Heart right ventricle (tissue), 16 donors: ENCODE data around the gene ASCC1. TPM values are rescaled to one million over a fixed set of nuclear protein-coding genes. Genes with fewer than 3 reads are reported as not detected.

Experiments used
- ATAC-seq, 8 donors: fragments of 200-7000 bp; cut with Tn5 transposase; one replicate each; pipeline ENCODE4 v1.9.1; 2020; ENCODE audit warnings: mild to moderate bottlenecking in 8 of 8, moderate library complexity in 8 of 8, moderate number of reproducible peaks in 1 of 8
- DNase-seq, 2 donors: peaks; one replicate each; pipeline ENCODE4 v3.0.0-alpha.2; 2020
- H3K27ac ChIP-seq, 10 donors: fragments of 200-600 bp; sonication (generic) in 2 of 10; one replicate each; pipeline versions ENCODE4 v1.5.0 to v1.8.0; 2020 to 2022; ENCODE audit warnings: mild to moderate bottlenecking in 3 of 10
- H3K27me3 ChIP-seq, 7 donors: fragments of 200-600 bp; one replicate each; pipeline ENCODE4 v1.8.0; 2021 to 2022; ENCODE audit warnings: mild to moderate bottlenecking in 2 of 7
- H3K36me3 ChIP-seq, 9 donors: fragments of 200-600 bp; sonication (generic) in 1 of 9; one replicate each; pipeline versions ENCODE4 v1.5.0 to v1.8.0; 2020 to 2022; ENCODE audit warnings: mild to moderate bottlenecking in 2 of 9
- H3K4me1 ChIP-seq, 9 donors: fragments of 200-600 bp; sonication (generic) in 1 of 9; one replicate each; pipeline versions ENCODE4 v1.5.0 to v1.8.0; 2020 to 2022; ENCODE audit warnings: mild to moderate bottlenecking in 4 of 9
- H3K4me3 ChIP-seq, 10 donors: fragments of 200-600 bp; sonication (generic) in 2 of 10; one replicate each; pipeline versions ENCODE4 v1.5.0 to v1.8.0; 2020 to 2022; ENCODE audit warnings: mild to moderate bottlenecking in 7 of 10, moderate library complexity in 2 of 10
- H3K9me3 ChIP-seq, 11 donors: fragments of 200-600 bp in 10 of 11; sonication (generic) in 2 of 11; one replicate each; pipeline versions ENCODE4 v1.5.0 to v1.8.0; 2013 to 2022; ENCODE audit warnings: mild to moderate bottlenecking in 2 of 11, control low read depth in 1 of 11, moderate library complexity in 1 of 11
- CTCF ChIP-seq, 9 donors: fragments of 200-600 bp; sonication (generic) in 2 of 9; IDR thresholded peaks; one replicate each; pipeline versions ENCODE4 v1.5.0 to v1.8.0; 2021 to 2022; ENCODE audit warnings: antibody characterized with exemption in 9 of 9, mild to moderate bottlenecking in 5 of 9, moderate library complexity in 1 of 9
- WGBS, 2 donors: extraction: QIAGEN DNeasy Blood & Tissue Kit; methylation state at CpG; one replicate each; pipeline ENCODE4 v1.1.7; 2013; ENCODE audit warnings: inconsistent platforms in 1 of 2; 5-methylcytosine and 5-hydroxymethylcytosine counted together
- intact Hi-C, 10 donors: fragments of 100-400 bp; cut with DNase I; formaldehyde crosslinking; loops; one replicate each; pipeline versions ENCODE4 v1.11.1 to v1.14.2; 2022
- polyA plus RNA-seq, 2 donors: library from polyadenylated mRNA; stranded (reverse); fragments of 200-250 nt; gene quantifications; one replicate each; pipeline ENCODE4 v1.2.3, GENCODE V29; 2013
- total RNA-seq, 10 donors: library from RNA; stranded (reverse); fragmentation: NEBNext Ultra II Directional in 3 of 10; extraction: Animal tissue kit (Norgen Biotek cat#: 25700) in 3 of 10; gene quantifications; one replicate each; pipeline versions ENCODE4 v1.2.1 to v1.2.4, GENCODE V29; 2021 to 2023
- donor health status: Arrhythmogenic right ventricular cardiomyopathy.
- donor health status: ischemic (EF 13 %, LVEDD 7.1; RV severe dilation, severe dysfunction).
- donor health status: healthy with polysubstance abuse.
- donor health status: DM: no; HTN: yes; CAD: no.
- donor health status: DM: no; HTN: no; CAD: no.
- donor health status: ischemic (EF 25% LVEDD 6.9; RV normal size, moderate dysfunction).
- donor health status: ischemic (EF 25% LVEDD 5.7; RV mildly dilated, moderate dysfunction).
- donor health status: healthy.
- donor health status: DM: yes; HTN: yes; CAD: no.
- donor health status: Ischemic cardiomyopathy.
- donor health status: ischemic (EF 35%, LVEDD 5.7; RV mildly dilated, moderate dysfunction).
- donor health status: nonischemic (EF 11% LVEDD 7.7; RV severe dilation, severe dysfunction).
- donor health status: DM: yes; HTN: yes; CAD: no.
- donor health status: PGD.
- donor health status: ischemic (EF 29% LVEDD 5.4; RV normal size, mild dysfunction).
- donor health status: nonischemic (EF 23%, LVEDD 6.1; RV moderate dilation, normal function).

The ASCC1 gene
- total and polyA plus RNA-seq, 12 donors, result 8.4 to 40.5 (median 33.0) TPM

- Histone ChIP-seq H3K4me1 (peaks cover 0 to 24% (median 18%) of the 10 kb centered on the region in 9 donors), H3K4me3 (no peak overlapping the region), H3K27ac (no peak overlapping the region), H3K36me3 (peaks cover 0 to 34% (median 6%) of the 10 kb centered on the region in 9 donors), H3K9me3 (no peaks in the 10 kb centered on the region), H3K27me3 (peaks cover 0 to 6% (median 0%) of the 10 kb centered on the region in 7 donors)
- TF ChIP-seq CTCF (IDR thresholded peaks at IDR 0.05), result no peak
- DNase-seq (no peak), ATAC-seq (no peak)
- intact Hi-C loops, result loop anchor here in 1 of 10 donors (5.0 kb wide), 1 partner anchor 38 kb away; no protein-coding TSS in a partner anchor
- WGBS, 2 donors, result 97 to 99% methylated on average over 4 of the region's 4 CpGs
Measured at GRCh38 chr10:72095195-72095594, 120.9 kb downstream of the ASCC1 start.

- intact Hi-C loops, result no loop called here
- H3K27me3 ChIP-seq, result peaks cover 0 to 10% (median 0%) of the 10 kb centered on the region in 7 donors
- ATAC-seq, result no peak
- H3K4me1 ChIP-seq, result peaks cover 0 to 27% (median 20%) of the 10 kb centered on the region in 9 donors
- H3K36me3 ChIP-seq, result peaks cover 0 to 34% (median 6%) of the 10 kb centered on the region in 9 donors
- DNase-seq, result no peak
- TF ChIP-seq CTCF (IDR thresholded peaks at IDR 0.05), result no peak
- 97 to 100% methylated on average over 2 of the region's 2 CpGs for WGBS, 2 donors
- no peaks in the 10 kb centered on the region for H3K9me3 ChIP-seq
- H3K27ac ChIP-seq, result no peak overlapping the region
- H3K4me3 ChIP-seq, result no peak overlapping the region
Measured at GRCh38 chr10:72094574-72094973, 121.5 kb downstream of the ASCC1 start.

- intact Hi-C loops, result no loop called here
- H3K36me3 ChIP-seq, result peaks cover 0 to 34% (median 6%) of the 10 kb centered on the region in 9 donors
- H3K4me1 ChIP-seq, result peaks cover 8 to 33% (median 26%) of the 10 kb centered on the region in 9 donors
- H3K4me3 ChIP-seq, result no peak overlapping the region
- H3K27ac ChIP-seq, result no peak overlapping the region
- H3K9me3 ChIP-seq, result no peaks in the 10 kb centered on the region
- TF ChIP-seq CTCF (IDR thresholded peaks at IDR 0.05), result no peak
- ATAC-seq (no peak), DNase-seq (no peak)
- peaks cover 0 to 20% (median 8%) of the 10 kb centered on the region in 7 donors for H3K27me3 ChIP-seq
- WGBS, 2 donors, result 73 to 88% methylated on average over 4 of the region's 4 CpGs
Measured at GRCh38 chr10:72093450-72093849, 122.6 kb downstream of the ASCC1 start.

DNA sequence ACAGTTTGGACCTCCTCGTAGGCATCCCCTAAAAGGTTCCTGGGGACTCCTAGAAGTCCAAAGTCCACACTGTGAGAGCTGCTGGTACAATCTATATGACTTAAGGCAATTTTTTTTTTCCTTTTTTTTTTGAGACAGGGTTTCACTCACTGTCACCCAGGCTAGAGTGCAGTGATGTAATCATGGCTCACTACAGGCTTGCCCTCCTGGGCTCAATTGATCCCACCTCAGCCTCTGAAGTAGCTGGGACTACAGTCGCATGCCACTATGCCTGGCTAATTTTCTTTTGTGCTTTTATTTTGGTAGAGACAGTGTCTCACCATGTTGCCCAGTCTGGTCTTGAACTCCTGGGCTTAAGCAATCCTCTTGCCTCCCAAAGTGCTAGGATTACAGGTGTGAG is 123.1 kb downstream of the ASCC1 start:
- DNase-seq, result no peak
- H3K27me3 ChIP-seq, result peaks cover 2 to 25% (median 12%) of the 10 kb centered on the region in 7 donors
- 96 to 97% methylated on average over 2 of the region's 2 CpGs for WGBS, 2 donors
- no peak overlapping the region for H3K27ac ChIP-seq
- no peak for TF ChIP-seq CTCF (IDR thresholded peaks at IDR 0.05)
- intact Hi-C loops, result no loop called here
- H3K36me3 ChIP-seq, result peaks cover 0 to 34% (median 6%) of the 10 kb centered on the region in 9 donors
- H3K4me3 ChIP-seq, result no peak overlapping the region
- H3K9me3 ChIP-seq, result no peaks in the 10 kb centered on the region
- no peak for ATAC-seq
- peaks cover 10 to 38% (median 29%) of the 10 kb centered on the region in 9 donors for H3K4me1 ChIP-seq
